HG02973 (cell line): Measurements from ENCODE around the gene LRRC19.
A peak's percentile ranks its signal among the peaks of the same experiment; 100 is the strongest.

Experiments
- ATAC-seq: cut with Tn5 transposase; IDR thresholded peaks from one replicate; pipeline ENCODE4 v1.9.1; 2021; ENCODE audit warnings: moderate library complexity; ENCODE audit not compliant: unreplicated experiment

The LRRC19 gene

GRCh38 chr9:27005491-27005890 lies at the start of gene LRRC19:
LRRC19 (minus strand) TSS chr9:27005672; CDS start chr9:26999694, 5,978 bp downstream.
- no peak for ATAC-seq

- no peak for ATAC-seq
Measured at GRCh38 chr9:27054841-27055240, 49.4 kb upstream of the LRRC19 start.

- ATAC-seq, result no peak
Measured at GRCh38 chr9:27054125-27054524, 48.7 kb upstream of the LRRC19 start.

GRCh38 chr9:27053369-27054022 lies 48.0 kb upstream of the LRRC19 start:
- ATAC-seq, result no peak

GRCh38 chr9:27047136-27047535 lies 41.7 kb upstream of the LRRC19 start:
- no peak for ATAC-seq

- no peak for ATAC-seq
Measured at GRCh38 chr9:27043176-27043575, 37.7 kb upstream of the LRRC19 start.

GRCh38 chr9:27042476-27042875 lies 37.0 kb upstream of the LRRC19 start:
- ATAC-seq, result no peak

GRCh38 chr9:27041746-27042145 lies 36.3 kb upstream of the LRRC19 start:
- ATAC-seq, result no peak

GRCh38 chr9:27037499-27037898 lies 32.0 kb upstream of the LRRC19 start:
- ATAC-seq, result no peak

- ATAC-seq, result peak; percentile 84
Measured at GRCh38 chr9:27033815-27034403, 28.4 kb upstream of the LRRC19 start.

- no peak for ATAC-seq
Measured at GRCh38 chr9:27029186-27029585, 23.7 kb upstream of the LRRC19 start.

- no peak for ATAC-seq
Measured at GRCh38 chr9:27022920-27023319, 17.4 kb upstream of the LRRC19 start.

GRCh38 chr9:27019589-27019988 lies 14.1 kb upstream of the LRRC19 start:
- no peak for ATAC-seq

- no peak for ATAC-seq
Measured at GRCh38 chr9:27003426-27004077, 1.9 kb downstream of the LRRC19 start.

- no peak for ATAC-seq
Measured at GRCh38 chr9:26995810-26996209, 9.7 kb downstream of the LRRC19 start.

GRCh38 chr9:26983340-26983739 lies 22.1 kb downstream of the LRRC19 start:
- no peak for ATAC-seq

- ATAC-seq, result no peak
Measured at GRCh38 chr9:26975728-26976707, 29.5 kb downstream of the LRRC19 start.

GRCh38 chr9:26974927-26975326 lies 30.5 kb downstream of the LRRC19 start:
- ATAC-seq, result no peak

- no peak for ATAC-seq
Measured at GRCh38 chr9:26973989-26974388, 31.5 kb downstream of the LRRC19 start.

- ATAC-seq, result no peak
Measured at GRCh38 chr9:26971721-26972120, 33.8 kb downstream of the LRRC19 start.

GRCh38 chr9:26956860-26957233 lies 48.6 kb downstream of the LRRC19 start:
- ATAC-seq, result no peak
